Measurements from ENCODE around the gene ATG10. TPM values are rescaled to one million over a fixed set of nuclear protein-coding genes. Genes with fewer than 3 reads are reported as not detected.

ATG10 gene
- total RNA-seq, 1 experiment from 2014 or later, result 12.2 TPM

DNA sequence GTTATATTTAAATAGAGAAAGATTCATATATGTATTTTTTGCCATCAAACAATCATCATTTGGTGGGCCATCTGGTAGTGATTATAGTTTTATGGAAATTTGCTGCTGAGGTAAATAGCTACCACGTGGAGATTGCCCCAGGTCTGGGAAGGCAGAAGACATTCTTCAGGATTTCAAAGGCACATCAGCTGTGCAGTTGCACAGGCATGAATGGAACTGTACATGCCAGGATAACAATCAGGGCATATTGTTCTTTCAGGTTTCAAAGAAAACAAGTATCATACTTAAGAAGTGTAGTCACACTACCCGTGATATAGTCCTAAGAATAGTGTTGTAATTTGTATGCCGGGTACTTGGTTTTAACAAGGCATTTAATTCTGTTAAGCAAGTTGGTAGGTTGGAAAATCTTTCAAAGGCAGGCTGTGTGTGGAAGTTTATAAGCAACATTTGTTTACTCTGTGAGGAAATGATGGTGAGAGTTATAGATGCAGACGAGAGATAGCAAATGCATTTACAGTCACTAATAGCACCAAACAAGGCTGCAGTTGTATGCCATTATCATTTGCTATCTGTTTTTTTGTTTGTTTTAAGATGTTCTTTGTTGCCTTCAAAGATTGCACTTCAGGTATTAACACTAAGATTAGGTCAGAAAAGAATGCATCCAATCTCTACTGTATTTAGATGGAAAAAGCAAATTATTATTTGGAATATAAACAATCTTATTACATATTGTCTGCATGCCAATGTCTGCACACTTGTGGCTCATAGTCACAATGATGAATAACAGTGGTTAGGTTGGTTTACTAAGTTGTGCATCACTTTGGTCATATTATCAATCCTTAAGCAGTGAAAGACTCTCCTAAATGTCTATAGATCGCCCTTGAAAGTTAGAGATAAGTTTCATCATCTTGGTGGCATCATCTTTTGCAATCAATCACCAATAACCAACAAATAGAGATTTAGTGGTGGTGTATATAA lies 251.1 kb downstream of the ATG10 start:
- ATAC-seq (no peak), DNase-seq (ENCODE audit: low spot score) (no peak)
- H3K27me3 Mint-ChIP-seq (ENCODE audit: low read depth), result no peaks in the 10 kb centered on the region
- ChIA-PET CTCF (no interaction called here), POLR2A (no interaction called here)
- H3K27ac Mint-ChIP-seq, result no peak overlapping the region
- H3K4me3 Mint-ChIP-seq, result no peak overlapping the region
- H3K4me1 Mint-ChIP-seq, result peaks cover 28% of the 10 kb centered on the region
- no peaks in the 10 kb centered on the region for H3K36me3 Mint-ChIP-seq
- TF ChIP-seq ELF4 (CRISPR knock-in tag; IDR thresholded peaks at IDR 0.05; ENCODE audit: low read depth), result no peak
- TF ChIP-seq RELA (CRISPR knock-in tag; IDR thresholded peaks at IDR 0.05; ENCODE audit: borderline replicate concordance), result no peak
- no peak for TF ChIP-seq PRRX2 (CRISPR knock-in tag; IDR thresholded peaks at IDR 0.05)
- no peak for TF ChIP-seq SP1 (CRISPR knock-in tag; conservative IDR thresholded peaks at IDR 0.05)
- TF ChIP-seq ZNF317 (CRISPR knock-in tag; IDR thresholded peaks at IDR 0.05; ENCODE audit: borderline replicate concordance, low read depth), result no peak
- TF ChIP-seq MXD4 (CRISPR knock-in tag; IDR thresholded peaks at IDR 0.05; ENCODE audit: borderline replicate concordance), result no peak
- TF ChIP-seq, protein P1, sequence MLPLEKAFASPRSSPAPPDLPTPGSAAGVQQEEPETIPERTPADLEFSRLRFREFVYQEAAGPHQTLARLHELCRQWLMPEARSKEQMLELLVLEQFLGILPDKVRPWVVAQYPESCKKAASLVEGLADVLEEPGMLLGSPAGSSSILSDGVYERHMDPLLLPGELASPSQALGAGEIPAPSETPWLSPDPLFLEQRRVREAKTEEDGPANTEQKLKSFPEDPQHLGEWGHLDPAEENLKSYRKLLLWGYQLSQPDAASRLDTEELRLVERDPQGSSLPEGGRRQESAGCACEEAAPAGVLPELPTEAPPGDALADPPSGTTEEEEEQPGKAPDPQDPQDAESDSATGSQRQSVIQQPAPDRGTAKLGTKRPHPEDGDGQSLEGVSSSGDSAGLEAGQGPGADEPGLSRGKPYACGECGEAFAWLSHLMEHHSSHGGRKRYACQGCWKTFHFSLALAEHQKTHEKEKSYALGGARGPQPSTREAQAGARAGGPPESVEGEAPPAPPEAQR (CRISPR knock-in tag; IDR thresholded peaks at IDR 0.05), result no peak
- TF ChIP-seq TEAD4 (CRISPR knock-in tag; IDR thresholded peaks at IDR 0.05), result no peak
- TF ChIP-seq, protein P2, sequence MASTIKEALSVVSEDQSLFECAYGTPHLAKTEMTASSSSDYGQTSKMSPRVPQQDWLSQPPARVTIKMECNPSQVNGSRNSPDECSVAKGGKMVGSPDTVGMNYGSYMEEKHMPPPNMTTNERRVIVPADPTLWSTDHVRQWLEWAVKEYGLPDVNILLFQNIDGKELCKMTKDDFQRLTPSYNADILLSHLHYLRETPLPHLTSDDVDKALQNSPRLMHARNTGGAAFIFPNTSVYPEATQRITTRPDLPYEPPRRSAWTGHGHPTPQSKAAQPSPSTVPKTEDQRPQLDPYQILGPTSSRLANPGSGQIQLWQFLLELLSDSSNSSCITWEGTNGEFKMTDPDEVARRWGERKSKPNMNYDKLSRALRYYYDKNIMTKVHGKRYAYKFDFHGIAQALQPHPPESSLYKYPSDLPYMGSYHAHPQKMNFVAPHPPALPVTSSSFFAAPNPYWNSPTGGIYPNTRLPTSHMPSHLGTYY (CRISPR knock-in tag; IDR thresholded peaks at IDR 0.05), result no peak
- TF ChIP-seq, protein P3, sequence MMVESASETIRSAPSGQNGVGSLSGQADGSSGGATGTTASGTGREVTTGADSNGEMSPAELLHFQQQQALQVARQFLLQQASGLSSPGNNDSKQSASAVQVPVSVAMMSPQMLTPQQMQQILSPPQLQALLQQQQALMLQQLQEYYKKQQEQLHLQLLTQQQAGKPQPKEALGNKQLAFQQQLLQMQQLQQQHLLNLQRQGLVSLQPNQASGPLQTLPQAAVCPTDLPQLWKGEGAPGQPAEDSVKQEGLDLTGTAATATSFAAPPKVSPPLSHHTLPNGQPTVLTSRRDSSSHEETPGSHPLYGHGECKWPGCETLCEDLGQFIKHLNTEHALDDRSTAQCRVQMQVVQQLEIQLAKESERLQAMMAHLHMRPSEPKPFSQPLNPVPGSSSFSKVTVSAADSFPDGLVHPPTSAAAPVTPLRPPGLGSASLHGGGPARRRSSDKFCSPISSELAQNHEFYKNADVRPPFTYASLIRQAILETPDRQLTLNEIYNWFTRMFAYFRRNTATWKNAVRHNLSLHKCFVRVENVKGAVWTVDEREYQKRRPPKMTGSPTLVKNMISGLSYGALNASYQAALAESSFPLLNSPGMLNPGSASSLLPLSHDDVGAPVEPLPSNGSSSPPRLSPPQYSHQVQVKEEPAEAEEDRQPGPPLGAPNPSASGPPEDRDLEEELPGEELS (CRISPR knock-in tag; IDR thresholded peaks at IDR 0.05), result no peak
- no peak for TF ChIP-seq RORB (CRISPR knock-in tag; IDR thresholded peaks at IDR 0.05)
- TF ChIP-seq ETV6 (CRISPR knock-in tag; IDR thresholded peaks at IDR 0.05), result no peak
- no peak for TF ChIP-seq EMX1 (CRISPR knock-in tag; IDR thresholded peaks at IDR 0.05)
- TF ChIP-seq SMAD4 (CRISPR knock-in tag; IDR thresholded peaks at IDR 0.05), result no peak
- peaks cover 4% of the 10 kb centered on the region; the same call in 1 of the 2 replicates for H3K9me3 Mint-ChIP-seq

DNA sequence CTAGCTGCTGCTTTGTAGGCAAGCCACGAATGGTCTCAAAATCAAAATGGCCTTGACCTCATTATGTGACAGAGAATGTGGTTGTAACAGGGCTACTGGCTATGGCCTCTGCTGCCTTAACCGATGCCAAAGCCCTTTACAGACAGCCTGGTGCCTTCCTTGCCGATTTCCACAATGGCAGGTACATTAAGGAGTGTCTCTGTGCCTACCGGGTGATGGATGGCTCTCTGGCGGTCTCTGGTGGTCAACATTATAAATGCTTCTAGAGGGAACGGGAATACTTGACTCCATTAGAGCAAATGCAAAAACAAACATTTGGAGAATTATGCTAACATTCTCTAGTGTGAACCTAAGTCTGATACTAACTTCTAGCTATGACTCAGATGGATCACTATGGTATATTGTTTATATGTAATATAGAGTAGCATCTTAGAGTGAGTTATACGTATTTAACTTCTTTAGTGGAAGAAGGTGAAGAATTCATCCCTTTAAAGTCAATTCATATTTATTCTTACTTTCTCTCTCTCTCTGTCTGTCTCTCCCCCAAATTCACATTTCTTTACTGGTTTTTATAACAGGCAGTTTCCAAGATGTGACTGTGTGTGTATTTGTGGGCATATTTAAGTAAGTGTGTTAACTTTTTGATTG lies 253.8 kb downstream of the ATG10 start:
- H3K27me3 Mint-ChIP-seq (ENCODE audit: low read depth), result no peaks in the 10 kb centered on the region
- ATAC-seq (peak; percentile 96), DNase-seq (ENCODE audit: low spot score) (peak; percentile 73)
- no peak overlapping the region for H3K27ac Mint-ChIP-seq
- no peaks in the 10 kb centered on the region for H3K9me3 Mint-ChIP-seq
- POLR2A ChIA-PET, result no interaction called here
- H3K4me3 Mint-ChIP-seq, result no peak overlapping the region
- H3K4me1 Mint-ChIP-seq, result peaks cover 25% of the 10 kb centered on the region
- TF ChIP-seq, protein P1 (CRISPR knock-in tag; IDR thresholded peaks at IDR 0.05), result 0 out of 2 replicates have a peak, but pooled peaks have one; percentile 37
- TF ChIP-seq, protein P4, sequence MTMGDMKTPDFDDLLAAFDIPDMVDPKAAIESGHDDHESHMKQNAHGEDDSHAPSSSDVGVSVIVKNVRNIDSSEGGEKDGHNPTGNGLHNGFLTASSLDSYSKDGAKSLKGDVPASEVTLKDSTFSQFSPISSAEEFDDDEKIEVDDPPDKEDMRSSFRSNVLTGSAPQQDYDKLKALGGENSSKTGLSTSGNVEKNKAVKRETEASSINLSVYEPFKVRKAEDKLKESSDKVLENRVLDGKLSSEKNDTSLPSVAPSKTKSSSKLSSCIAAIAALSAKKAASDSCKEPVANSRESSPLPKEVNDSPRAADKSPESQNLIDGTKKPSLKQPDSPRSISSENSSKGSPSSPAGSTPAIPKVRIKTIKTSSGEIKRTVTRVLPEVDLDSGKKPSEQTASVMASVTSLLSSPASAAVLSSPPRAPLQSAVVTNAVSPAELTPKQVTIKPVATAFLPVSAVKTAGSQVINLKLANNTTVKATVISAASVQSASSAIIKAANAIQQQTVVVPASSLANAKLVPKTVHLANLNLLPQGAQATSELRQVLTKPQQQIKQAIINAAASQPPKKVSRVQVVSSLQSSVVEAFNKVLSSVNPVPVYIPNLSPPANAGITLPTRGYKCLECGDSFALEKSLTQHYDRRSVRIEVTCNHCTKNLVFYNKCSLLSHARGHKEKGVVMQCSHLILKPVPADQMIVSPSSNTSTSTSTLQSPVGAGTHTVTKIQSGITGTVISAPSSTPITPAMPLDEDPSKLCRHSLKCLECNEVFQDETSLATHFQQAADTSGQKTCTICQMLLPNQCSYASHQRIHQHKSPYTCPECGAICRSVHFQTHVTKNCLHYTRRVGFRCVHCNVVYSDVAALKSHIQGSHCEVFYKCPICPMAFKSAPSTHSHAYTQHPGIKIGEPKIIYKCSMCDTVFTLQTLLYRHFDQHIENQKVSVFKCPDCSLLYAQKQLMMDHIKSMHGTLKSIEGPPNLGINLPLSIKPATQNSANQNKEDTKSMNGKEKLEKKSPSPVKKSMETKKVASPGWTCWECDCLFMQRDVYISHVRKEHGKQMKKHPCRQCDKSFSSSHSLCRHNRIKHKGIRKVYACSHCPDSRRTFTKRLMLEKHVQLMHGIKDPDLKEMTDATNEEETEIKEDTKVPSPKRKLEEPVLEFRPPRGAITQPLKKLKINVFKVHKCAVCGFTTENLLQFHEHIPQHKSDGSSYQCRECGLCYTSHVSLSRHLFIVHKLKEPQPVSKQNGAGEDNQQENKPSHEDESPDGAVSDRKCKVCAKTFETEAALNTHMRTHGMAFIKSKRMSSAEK (CRISPR knock-in tag; IDR thresholded peaks at IDR 0.05; ENCODE audit: borderline replicate concordance), result 0 out of 2 replicates have a peak, but pooled peaks have one; percentile 32
- TF ChIP-seq, protein P5, sequence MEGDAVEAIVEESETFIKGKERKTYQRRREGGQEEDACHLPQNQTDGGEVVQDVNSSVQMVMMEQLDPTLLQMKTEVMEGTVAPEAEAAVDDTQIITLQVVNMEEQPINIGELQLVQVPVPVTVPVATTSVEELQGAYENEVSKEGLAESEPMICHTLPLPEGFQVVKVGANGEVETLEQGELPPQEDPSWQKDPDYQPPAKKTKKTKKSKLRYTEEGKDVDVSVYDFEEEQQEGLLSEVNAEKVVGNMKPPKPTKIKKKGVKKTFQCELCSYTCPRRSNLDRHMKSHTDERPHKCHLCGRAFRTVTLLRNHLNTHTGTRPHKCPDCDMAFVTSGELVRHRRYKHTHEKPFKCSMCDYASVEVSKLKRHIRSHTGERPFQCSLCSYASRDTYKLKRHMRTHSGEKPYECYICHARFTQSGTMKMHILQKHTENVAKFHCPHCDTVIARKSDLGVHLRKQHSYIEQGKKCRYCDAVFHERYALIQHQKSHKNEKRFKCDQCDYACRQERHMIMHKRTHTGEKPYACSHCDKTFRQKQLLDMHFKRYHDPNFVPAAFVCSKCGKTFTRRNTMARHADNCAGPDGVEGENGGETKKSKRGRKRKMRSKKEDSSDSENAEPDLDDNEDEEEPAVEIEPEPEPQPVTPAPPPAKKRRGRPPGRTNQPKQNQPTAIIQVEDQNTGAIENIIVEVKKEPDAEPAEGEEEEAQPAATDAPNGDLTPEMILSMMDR (IDR thresholded peaks at IDR 0.05), result peak; percentile 77
- TF ChIP-seq, protein P6, sequence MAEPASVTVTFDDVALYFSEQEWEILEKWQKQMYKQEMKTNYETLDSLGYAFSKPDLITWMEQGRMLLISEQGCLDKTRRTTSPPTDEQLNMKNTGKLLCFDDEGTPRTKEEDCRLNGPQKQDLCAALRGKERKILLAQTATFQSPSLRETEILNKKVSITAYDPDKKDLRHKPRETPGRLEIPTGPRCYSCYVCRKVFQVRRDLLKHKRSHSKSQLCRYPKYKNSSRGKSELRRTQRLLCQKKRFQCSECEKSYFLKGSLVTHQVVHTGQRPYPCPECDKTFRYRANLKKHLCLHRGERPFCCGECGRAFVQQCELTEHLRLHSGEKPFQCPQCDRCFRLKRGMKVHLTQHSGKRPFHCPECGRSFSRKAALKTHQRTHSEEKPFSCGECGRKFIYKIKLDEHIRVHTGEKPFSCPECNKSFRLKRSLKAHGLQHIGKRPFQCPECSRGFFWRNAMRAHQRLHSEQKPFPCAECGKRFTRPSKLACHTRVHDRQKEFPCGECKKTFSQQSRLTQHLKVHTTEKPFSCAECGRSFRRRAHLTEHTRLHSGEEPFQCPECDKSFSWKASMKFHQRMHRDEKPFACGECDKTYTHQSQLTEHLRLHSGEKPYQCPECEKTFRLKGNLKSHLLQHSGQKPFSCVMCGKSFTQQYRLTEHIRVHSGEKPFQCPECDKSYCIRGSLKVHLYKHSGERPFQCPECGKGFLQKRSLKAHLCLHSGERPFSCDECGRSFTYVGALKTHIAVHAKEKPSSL (CRISPR knock-in tag; conservative IDR thresholded peaks at IDR 0.05), result no peak
- CTCF ChIA-PET, result interaction anchor here (0.7 to 1.5 kb wide), 5 partner anchors 32 to 119 kb away, joined by 3 to 5 read pairs (median 4); no protein-coding TSS in a partner anchor
- no peaks in the 10 kb centered on the region for H3K36me3 Mint-ChIP-seq

Data from WTC11 (cell line).